CD14-positive monocyte (primary cell): ENCODE measurements around the gene PRSS58. TPM values are rescaled to one million over a fixed set of nuclear protein-coding genes. Genes with fewer than 3 reads are reported as not detected.

Experiments
- DNase-seq, 3 donors: peaks; one replicate each; pipeline ENCODE4 v3.0.0-alpha.2; 2011 to 2022
- H2AFZ ChIP-seq: 2 replicates; pipeline ENCODE4 v1.6.0; 2012; ENCODE audit warnings: mild to moderate bottlenecking, low read depth, low read length, inconsistent platforms; ENCODE audit not compliant: insufficient read depth, poor library complexity, severe bottlenecking
- H3K27ac ChIP-seq, 2 donors: 1 replicate in 1 of 2; 2 replicates in 1 of 2; pipeline ENCODE4 v1.5.1; 2012 to 2013; ENCODE audit warnings: low read length in 2 of 2, control low read depth in 1 of 2, inconsistent platforms in 1 of 2, low read depth in 1 of 2, mild to moderate bottlenecking in 1 of 2
- H3K27me3 ChIP-seq, 2 donors: one replicate each; pipeline versions ENCODE4 v1.6.0 to v1.6.1; 2011 to 2013; ENCODE audit warnings: low read length in 2 of 2; ENCODE audit not compliant: control insufficient read depth in 2 of 2, insufficient read depth in 2 of 2
- H3K36me3 ChIP-seq, 2 donors: replicated peaks in 1 of 2; 1 replicate in 1 of 2; 2 replicates in 1 of 2; pipeline versions ENCODE4 v1.5.1 to v1.6.1; 2012 to 2013; ENCODE audit warnings: low read length in 2 of 2, control low read depth in 1 of 2, inconsistent platforms in 1 of 2, mild to moderate bottlenecking in 1 of 2; ENCODE audit not compliant: insufficient read depth in 2 of 2, control insufficient read depth in 1 of 2
- H3K4me1 ChIP-seq, 2 donors: 1 replicate in 1 of 2; 2 replicates in 1 of 2; pipeline versions ENCODE4 v1.5.1 to v1.6.1; 2012 to 2013; ENCODE audit warnings: low read length in 2 of 2, control low read depth in 1 of 2, inconsistent platforms in 1 of 2, mild to moderate bottlenecking in 1 of 2, moderate library complexity in 1 of 2; ENCODE audit not compliant: insufficient read depth in 2 of 2, control insufficient read depth in 1 of 2
- H3K4me2 ChIP-seq: replicated peaks from 2 replicates; pipeline ENCODE3; 2012; ENCODE audit warnings: low read length, moderate library complexity, mild to moderate bottlenecking; ENCODE audit not compliant: poor library complexity, severe bottlenecking; ENCODE audit errors: extremely low read depth
- H3K4me3 ChIP-seq, 3 experiments: fragments of 200-600 bp in 1 of 3; sonication (generic) in 1 of 3; replicated peaks in 1 of 3; 1 replicate in 2 of 3; 2 replicates in 1 of 3; pipeline ENCODE4 v1.5.1; 2011 to 2013; ENCODE audit warnings: low read length in 3 of 3, mild to moderate bottlenecking in 3 of 3, control low read depth in 2 of 3, low read depth in 2 of 3, inconsistent platforms in 1 of 3, moderate library complexity in 1 of 3
- H3K79me2 ChIP-seq: 2 replicates; pipeline ENCODE4 v1.6.0; 2012; ENCODE audit warnings: mild to moderate bottlenecking, control low read depth, inconsistent platforms, low read length, moderate library complexity; ENCODE audit not compliant: insufficient read depth
- H3K9ac ChIP-seq: 2 replicates; pipeline ENCODE4 v1.6.0; 2017; ENCODE audit warnings: low read length, mild to moderate bottlenecking; ENCODE audit not compliant: insufficient read depth, poor library complexity, severe bottlenecking
- H3K9me3 ChIP-seq, 2 donors: replicated peaks in 1 of 2; 1 replicate in 1 of 2; 2 replicates in 1 of 2; pipeline versions ENCODE4 v1.5.1 to v1.6.1; 2012 to 2013; ENCODE audit warnings: low read length in 2 of 2, control low read depth in 1 of 2; ENCODE audit not compliant: control insufficient read depth in 1 of 2, insufficient read depth in 1 of 2
- H4K20me1 ChIP-seq: 2 replicates; pipeline ENCODE4 v1.6.0; 2012; ENCODE audit warnings: mild to moderate bottlenecking, low read length, control low read depth, moderate library complexity; ENCODE audit not compliant: insufficient read depth
- H3K27ac Mint-ChIP-seq, 7 donors: one replicate each; pipeline ENCODE4 v1.8.0; 2020; ENCODE audit warnings: mild to moderate bottlenecking in 7 of 7, mixed read lengths in 7 of 7, moderate library complexity in 6 of 7, inconsistent platforms in 2 of 7
- H3K27me3 Mint-ChIP-seq, 3 donors: one replicate each; pipeline ENCODE4 v1.8.0; 2021 to 2022; ENCODE audit warnings: low read depth in 3 of 3, mild to moderate bottlenecking in 3 of 3, mixed read lengths in 3 of 3, moderate library complexity in 3 of 3, inconsistent platforms in 1 of 3
- H3K36me3 Mint-ChIP-seq, 2 donors: one replicate each; pipeline ENCODE4 v1.8.0; 2020; ENCODE audit warnings: mixed read lengths in 2 of 2, inconsistent platforms in 1 of 2, mild to moderate bottlenecking in 1 of 2
- H3K4me1 Mint-ChIP-seq: one replicate; pipeline ENCODE4 v1.8.0; 2020; ENCODE audit warnings: mild to moderate bottlenecking, mixed read lengths
- H3K4me3 Mint-ChIP-seq, 2 donors: one replicate each; pipeline ENCODE4 v1.8.0; 2020; ENCODE audit warnings: mild to moderate bottlenecking in 2 of 2, mixed read lengths in 2 of 2, moderate library complexity in 1 of 2
- H3K9me3 Mint-ChIP-seq, 7 donors: one replicate each; pipeline ENCODE4 v1.8.0; 2020 to 2022; ENCODE audit warnings: mixed read lengths in 7 of 7, mild to moderate bottlenecking in 6 of 7, moderate library complexity in 6 of 7, inconsistent platforms in 2 of 7
- WGBS: methylation state at CpG from one replicate; pipeline ENCODE4 v1.1.5; 2013; ENCODE audit warnings: missing lambda C conversion rate; ENCODE audit not compliant: insufficient coverage; 5-methylcytosine and 5-hydroxymethylcytosine counted together
- intact Hi-C, 2 donors: fragments of 100-400 bp; cut with micrococcal nuclease; formaldehyde crosslinking; loops; one replicate each; pipeline versions ENCODE4 v1.15.0 to v1.15.1; 2023
- polyA plus RNA-seq, 3 donors: library from polyadenylated mRNA; depleted of rRNA in 1 of 3; unstranded in 2 of 3; stranded (reverse) in 1 of 3; fragments of 300-500 nt in 2 of 3; fragments of >200 nt in 1 of 3; fragmentation: Illumina TruSeq in 2 of 3; gene quantifications; 1 replicate in 2 of 3; 2 replicates in 1 of 3; pipeline ENCODE4 v1.2.3, GENCODE V29; 2012 to 2021
- TF ChIP-seq, protein P1 (sequence below): fragments of 200-600 bp; IDR thresholded peaks from one replicate; pipeline ENCODE4 v1.8.0; 2022; ENCODE audit warnings: antibody characterized with exemption, mild to moderate bottlenecking

PRSS58 gene
- polyA plus RNA-seq, 3 donors = not detected

DNA sequence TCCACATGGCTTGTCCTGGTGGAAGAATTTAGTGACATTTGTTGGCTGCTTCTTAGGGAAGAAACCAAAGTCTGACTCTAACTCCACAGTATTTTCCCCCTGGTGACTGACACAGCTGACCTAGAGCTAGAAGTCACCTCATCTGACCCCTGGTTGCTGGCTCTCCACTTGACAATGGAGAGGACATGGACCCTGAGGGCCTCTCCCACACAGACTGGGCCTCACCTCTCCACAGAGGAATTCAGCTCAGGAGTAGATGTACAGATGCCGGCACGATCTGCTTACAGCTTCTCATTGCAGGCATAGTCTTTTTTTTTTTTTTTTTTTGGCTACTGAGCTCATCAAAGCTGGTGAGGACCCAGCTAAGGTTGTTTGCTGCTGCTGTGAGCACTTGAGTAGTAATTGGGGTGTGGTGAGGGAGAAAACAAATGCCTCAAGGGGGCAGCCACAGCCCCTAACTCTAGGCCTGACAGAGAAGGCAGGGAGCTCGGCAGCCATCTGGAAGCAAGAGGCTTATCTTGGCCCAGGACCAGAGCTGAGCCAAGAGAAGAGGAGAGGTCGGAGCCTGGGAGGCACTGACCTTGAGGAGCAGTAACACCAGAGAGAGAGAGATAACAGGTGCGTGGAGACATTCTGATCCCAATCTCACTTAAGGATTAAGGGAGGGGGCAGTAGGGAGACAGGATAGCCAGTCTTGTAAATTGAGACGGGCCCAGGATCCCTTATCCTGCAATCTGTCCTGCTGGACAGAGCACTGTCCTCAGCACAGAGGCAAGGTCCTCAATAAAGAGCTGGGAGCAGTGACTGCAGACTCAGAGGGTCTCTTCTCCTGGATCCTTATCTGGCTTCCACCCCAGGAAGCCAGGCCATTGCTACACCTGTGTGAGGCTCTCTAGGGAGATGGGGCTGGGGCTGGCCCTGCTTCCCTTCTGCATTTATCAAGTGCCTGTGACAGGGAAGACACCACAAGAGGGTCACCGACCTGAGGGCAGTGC is 9.4 kb downstream of the PRSS58 start:
- Histone ChIP-seq H3K27me3 (no peaks in the 10 kb centered on the region), H3K4me2 (no peak overlapping the region), H3K9ac (no peak overlapping the region), H3K36me3 (no peaks in the 10 kb centered on the region), H3K4me3 (no peak overlapping the region), H3K4me1 (no peaks in the 10 kb centered on the region), H3K9me3 (no peaks in the 10 kb centered on the region), H3K27ac (no peak overlapping the region), H4K20me1 (no peaks in the 10 kb centered on the region), H3K79me2 (no peaks in the 10 kb centered on the region), H2AFZ (no peak overlapping the region)
- no peaks in the 10 kb centered on the region for H3K36me3 Mint-ChIP-seq
- 75% methylated on average over 4 of the region's 7 CpGs for WGBS
- peak overlapping the region in 1 of 7 donors; percentile 25 for H3K27ac Mint-ChIP-seq
- H3K9me3 Mint-ChIP-seq = peaks cover 0 to 3% (median 0%) of the 10 kb centered on the region in 7 donors
- no peak overlapping the region for H3K4me3 Mint-ChIP-seq
- peaks cover 1 to 8% (median 2%) of the 10 kb centered on the region in 3 donors for H3K27me3 Mint-ChIP-seq
- DNase-seq = no peak
- TF ChIP-seq, protein P1, sequence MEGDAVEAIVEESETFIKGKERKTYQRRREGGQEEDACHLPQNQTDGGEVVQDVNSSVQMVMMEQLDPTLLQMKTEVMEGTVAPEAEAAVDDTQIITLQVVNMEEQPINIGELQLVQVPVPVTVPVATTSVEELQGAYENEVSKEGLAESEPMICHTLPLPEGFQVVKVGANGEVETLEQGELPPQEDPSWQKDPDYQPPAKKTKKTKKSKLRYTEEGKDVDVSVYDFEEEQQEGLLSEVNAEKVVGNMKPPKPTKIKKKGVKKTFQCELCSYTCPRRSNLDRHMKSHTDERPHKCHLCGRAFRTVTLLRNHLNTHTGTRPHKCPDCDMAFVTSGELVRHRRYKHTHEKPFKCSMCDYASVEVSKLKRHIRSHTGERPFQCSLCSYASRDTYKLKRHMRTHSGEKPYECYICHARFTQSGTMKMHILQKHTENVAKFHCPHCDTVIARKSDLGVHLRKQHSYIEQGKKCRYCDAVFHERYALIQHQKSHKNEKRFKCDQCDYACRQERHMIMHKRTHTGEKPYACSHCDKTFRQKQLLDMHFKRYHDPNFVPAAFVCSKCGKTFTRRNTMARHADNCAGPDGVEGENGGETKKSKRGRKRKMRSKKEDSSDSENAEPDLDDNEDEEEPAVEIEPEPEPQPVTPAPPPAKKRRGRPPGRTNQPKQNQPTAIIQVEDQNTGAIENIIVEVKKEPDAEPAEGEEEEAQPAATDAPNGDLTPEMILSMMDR = no peak
- intact Hi-C loops = no loop called here
- H3K4me1 Mint-ChIP-seq = no peaks in the 10 kb centered on the region

DNA sequence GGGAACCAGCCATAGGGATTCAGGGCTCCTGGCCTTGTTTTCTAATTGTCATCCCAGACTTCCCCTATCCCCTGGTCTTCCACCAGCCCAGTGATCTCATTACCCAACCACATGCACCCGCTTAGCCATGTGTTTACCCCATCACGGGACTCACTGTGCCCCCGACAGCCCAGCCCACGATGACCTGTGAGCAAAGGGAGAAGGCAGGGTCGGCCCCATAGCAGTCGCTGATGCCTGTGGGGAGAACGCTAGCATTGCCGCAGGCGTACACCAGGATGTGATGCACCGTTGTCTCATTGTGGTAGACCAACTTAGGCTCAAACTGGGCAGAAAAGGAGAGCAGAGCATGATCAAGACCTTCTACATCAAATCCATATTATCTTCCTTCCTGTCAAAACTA is 14.0 kb downstream of the PRSS58 start:
- Histone ChIP-seq H3K36me3 (no peaks in the 10 kb centered on the region), H4K20me1 (no peaks in the 10 kb centered on the region), H3K4me2 (no peak overlapping the region), H3K79me2 (no peaks in the 10 kb centered on the region), H3K27ac (no peak overlapping the region), H2AFZ (no peak overlapping the region), H3K9me3 (no peaks in the 10 kb centered on the region), H3K4me3 (no peak overlapping the region), H3K27me3 (no peaks in the 10 kb centered on the region), H3K4me1 (no peaks in the 10 kb centered on the region), H3K9ac (no peak overlapping the region)
- Mint-ChIP-seq H3K36me3 (no peaks in the 10 kb centered on the region), H3K4me3 (no peak overlapping the region), H3K4me1 (peaks cover 2% of the 10 kb centered on the region), H3K9me3 (peaks cover 0 to 6% (median 0%) of the 10 kb centered on the region in 7 donors), H3K27me3 (peaks cover 0 to 9% (median 1%) of the 10 kb centered on the region in 3 donors), H3K27ac (no peak overlapping the region)
- intact Hi-C loops = no loop called here
- no peak for DNase-seq
- TF ChIP-seq, protein P1 = no peak
- 92% methylated on average over 8 of the region's 10 CpGs for WGBS
